NCI-H524 (cell line): ENCODE measurements around the gene GSTP1.
"Not testable (repeated sequence)": the region's sequence is repeated elsewhere in the genome, so short reads cannot be mapped to it uniquely, and the experiment has no call there.

Source experiments
- DNase-seq, 2 experiments: peaks; one replicate each; lab custom pipeline; 2025; lab: John Stamatoyannopoulos, UW

GSTP1 gene

DNA sequence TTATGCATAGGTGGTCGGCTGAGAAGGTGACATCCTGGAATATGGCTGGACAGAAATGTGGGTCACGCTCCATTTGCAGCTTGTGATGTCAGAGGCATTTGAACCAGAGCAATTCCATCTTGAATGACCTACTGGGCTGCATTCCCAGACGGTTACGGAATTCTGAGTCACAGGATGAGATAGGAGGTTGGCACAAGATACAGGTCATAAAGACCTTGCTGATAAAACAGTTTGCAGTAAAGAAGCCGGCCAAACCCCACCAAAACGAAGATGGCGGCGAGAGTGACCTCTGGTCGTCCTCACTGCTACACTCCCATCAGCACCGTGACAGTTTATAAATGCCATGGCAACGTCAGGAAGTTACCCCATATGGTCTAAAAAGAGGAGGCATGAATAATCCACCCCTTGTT lies 19.9 kb upstream of the GSTP1 start:
- DNase-seq = not testable (repeated sequence)

DNA sequence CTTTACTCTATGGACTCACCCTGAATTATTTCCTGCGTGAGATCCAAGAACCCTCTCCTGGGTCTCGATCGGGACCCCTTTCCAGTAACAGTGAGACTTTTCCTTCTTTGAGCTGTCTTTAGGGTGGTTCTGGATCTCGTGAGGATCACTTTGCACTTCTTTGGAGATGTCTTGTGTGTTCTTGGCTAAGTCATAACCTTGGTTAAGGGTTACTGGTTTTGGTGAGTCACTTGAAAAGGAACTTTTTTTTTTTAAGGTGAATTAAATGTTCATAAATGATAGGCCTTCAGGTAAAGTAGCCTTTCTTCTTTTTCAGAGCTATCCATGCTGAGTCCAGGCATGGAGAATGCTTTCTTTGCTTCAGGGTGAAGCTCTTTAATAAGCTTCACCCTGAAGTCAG lies 19.4 kb upstream of the GSTP1 start:
- no peak for DNase-seq

DNA sequence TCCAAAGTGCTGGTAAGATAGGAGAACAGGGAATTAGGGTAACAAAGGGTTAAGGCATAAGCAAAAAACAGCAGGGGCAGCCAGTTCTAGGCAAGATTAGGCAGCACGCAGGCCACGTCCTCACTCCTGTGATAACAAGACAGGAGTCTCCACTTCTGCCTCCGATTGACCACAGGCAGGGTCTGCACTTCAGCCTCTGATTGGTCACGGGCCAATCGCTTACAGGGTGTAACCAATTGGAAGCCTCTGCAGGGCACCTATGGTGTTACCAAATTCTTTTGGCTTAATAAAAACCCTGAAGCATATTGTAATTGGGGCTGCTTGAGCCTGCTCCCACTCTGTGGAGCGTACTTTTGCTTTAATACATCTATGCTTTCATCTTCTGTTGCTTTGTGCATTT lies 12.2 kb upstream of the GSTP1 start:
- no peak for DNase-seq

DNA sequence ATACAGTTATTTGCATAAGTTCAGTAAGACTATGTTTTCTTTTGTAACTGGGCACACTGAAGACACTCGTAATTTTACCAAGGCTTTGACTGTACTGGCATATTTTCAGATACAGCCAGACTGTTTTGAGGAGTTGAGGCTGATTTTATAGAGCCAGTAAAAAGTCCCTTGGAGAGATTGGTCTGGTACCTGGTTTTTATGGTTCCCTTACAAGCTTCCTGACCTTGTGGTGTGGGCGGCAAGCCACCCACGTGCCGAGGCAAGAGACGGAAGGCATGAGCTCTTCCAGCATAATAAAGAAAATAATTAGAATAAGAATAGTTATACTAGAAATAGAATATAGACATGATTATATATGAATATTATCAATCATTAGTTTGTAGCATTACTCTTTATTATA lies 11.3 kb upstream of the GSTP1 start:
- DNase-seq = no peak

DNA sequence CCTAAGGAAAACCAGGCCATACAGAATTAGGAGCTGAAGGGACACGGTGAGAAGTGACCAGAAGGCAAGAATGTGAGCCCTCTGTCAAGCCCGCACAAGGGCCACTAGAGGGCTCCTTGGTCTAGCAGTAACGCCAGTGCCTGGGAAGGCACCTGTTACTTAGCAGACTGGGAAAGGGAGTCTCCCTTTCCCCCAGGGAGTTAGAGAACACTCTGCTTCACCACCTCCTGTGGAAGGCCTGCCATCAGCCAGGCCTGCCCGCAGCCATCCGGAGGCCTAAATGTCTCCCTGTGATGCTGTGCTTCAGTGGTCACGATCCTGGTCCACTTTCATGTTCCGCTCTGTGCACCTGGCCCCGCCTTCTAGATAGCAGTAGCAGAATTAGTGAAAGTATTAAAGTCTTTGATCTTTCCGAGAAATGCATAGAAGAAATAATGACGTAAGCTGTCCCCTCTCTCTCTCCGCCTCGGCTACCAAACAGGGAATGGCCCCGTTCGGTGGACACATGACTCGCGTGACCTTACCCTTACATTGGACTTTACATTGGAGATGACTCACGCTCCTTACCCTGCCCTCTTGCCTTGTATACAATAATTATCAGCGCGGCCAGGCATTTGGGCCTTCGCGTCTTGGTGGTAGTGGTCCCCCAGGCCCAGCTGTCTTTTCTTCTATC lies 10.7 kb upstream of the GSTP1 start:
- peak; percentile 45 to 81 for DNase-seq

DNA sequence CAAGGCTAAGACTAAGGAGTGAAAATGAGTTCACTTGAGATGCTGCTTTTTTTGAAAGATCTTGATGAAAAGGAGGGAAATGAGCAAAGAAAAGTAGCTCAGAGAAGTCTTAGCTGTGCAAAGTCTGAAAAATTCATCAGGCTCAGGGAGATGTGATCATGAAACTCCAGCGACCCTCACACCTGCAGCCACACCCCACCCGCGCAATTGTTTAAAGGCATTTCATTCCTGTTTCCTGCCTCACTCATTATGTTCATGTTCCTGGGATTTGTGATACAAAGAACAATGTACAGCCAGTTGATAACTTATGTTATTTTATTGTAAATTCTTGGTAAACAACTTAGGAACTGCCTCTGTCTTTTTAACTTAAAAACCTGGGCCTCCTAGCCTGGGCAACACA lies 8.7 kb upstream of the GSTP1 start:
- no peak for DNase-seq

DNA sequence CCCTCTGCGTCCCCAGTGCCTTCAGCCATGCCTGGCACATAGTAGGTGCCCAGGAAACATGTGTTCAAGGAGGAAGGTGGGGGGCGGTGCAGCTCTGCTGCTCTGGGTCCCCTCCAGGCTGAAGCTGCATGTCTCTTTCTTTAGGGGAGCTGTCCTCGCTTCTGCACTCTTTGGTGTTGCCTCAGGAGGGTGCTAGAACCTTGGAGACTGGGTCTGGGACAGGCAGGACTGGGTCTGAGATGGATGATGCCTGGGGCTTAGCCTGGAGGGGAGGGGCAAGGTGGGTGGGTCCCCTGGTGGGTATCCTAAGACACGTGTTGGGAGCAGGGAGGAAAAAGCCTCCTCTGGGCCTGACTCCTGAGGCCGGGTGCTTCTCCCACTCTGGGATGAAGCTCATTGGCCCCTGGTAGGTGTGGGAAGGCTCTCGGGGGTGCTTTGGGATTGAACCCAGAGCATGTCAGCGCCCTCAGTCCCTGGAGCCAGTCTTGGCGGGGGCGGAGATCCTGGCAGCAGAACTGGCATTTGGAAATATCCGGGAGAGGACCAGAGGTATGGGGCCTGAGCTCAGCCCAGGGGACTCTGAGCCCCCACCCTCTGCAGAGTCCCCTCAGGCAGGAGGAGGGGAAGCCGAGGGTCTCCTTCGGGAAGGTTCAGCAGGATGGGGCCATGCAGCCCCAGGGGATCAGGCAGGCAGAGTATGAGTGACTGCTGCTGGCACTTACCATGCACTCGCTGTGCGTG lies 6.7 kb upstream of the GSTP1 start:
- DNase-seq = peak in 1 of 2 experiments; percentile 2

DNA sequence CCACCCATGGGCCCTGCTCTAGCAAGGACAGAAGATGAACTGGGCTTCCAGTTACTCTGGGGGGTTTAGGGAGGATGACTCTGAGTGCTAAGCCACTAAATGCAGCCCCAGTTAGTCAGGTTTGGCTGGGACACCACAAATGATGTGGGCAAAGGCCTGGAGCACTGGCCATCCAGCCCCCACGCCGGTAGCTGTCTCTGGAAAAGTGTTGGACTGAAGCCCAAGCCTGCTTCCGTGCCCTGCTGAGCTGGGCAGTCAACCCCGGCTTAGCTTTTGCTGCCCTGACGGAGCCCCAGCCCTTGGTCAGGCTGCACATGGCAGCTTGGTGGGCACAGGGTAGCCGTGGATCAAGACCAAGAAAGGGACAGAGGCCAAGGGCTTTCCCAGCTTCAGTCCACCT lies 5.7 kb upstream of the GSTP1 start:
- no peak for DNase-seq

DNA sequence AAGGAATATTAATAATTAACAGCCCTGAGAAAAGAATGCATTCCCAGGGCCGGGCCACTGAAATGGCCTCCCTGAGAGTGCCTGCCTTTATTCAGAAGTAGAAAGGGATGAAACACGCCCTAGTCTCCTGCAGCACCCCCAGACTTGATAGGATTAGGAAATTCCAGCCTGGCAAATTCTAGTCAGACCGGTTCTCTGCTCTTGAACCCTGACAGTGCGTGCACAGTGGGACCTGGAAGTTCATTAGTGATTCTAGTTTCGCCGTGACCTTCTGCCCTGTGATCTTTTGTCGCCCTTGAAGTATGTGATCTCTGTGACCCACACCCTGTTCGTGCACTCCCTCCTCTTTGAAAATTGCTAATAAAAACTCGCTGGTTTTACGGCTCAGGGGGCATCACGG lies 2.1 kb upstream of the GSTP1 start:
- no peak for DNase-seq

DNA sequence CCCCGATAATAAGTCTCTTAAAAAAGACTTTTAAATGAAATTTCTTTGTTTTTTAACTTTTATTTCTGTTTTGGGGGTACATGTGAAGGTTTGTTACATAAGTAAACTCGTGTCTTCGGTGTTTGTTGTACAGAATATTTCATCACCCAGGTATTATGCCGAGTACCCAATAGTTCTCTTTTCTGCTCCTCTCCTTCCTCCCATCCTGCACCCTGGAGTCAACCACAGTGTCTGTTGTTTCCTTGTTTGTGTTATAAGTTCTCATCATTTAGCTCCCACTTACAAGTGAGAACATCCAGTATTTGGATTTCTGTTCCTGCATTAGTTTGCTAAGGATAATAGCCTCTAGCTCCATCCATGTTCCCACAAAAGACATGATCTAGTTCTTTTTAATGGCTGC lies 1.6 kb upstream of the GSTP1 start:
- DNase-seq = no peak

DNA sequence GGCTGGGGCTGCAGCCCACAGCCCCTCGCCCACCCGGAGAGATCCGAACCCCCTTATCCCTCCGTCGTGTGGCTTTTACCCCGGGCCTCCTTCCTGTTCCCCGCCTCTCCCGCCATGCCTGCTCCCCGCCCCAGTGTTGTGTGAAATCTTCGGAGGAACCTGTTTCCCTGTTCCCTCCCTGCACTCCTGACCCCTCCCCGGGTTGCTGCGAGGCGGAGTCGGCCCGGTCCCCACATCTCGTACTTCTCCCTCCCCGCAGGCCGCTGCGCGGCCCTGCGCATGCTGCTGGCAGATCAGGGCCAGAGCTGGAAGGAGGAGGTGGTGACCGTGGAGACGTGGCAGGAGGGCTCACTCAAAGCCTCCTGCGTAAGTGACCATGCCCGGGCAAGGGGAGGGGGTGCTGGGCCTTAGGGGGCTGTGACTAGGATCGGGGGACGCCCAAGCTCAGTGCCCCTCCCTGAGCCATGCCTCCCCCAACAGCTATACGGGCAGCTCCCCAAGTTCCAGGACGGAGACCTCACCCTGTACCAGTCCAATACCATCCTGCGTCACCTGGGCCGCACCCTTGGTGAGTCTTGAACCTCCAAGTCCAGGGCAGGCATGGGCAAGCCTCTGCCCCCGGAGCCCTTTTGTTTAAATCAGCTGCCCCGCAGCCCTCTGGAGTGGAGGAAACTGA lies 731 bp downstream of the GSTP1 start:
- no peak for DNase-seq

DNA sequence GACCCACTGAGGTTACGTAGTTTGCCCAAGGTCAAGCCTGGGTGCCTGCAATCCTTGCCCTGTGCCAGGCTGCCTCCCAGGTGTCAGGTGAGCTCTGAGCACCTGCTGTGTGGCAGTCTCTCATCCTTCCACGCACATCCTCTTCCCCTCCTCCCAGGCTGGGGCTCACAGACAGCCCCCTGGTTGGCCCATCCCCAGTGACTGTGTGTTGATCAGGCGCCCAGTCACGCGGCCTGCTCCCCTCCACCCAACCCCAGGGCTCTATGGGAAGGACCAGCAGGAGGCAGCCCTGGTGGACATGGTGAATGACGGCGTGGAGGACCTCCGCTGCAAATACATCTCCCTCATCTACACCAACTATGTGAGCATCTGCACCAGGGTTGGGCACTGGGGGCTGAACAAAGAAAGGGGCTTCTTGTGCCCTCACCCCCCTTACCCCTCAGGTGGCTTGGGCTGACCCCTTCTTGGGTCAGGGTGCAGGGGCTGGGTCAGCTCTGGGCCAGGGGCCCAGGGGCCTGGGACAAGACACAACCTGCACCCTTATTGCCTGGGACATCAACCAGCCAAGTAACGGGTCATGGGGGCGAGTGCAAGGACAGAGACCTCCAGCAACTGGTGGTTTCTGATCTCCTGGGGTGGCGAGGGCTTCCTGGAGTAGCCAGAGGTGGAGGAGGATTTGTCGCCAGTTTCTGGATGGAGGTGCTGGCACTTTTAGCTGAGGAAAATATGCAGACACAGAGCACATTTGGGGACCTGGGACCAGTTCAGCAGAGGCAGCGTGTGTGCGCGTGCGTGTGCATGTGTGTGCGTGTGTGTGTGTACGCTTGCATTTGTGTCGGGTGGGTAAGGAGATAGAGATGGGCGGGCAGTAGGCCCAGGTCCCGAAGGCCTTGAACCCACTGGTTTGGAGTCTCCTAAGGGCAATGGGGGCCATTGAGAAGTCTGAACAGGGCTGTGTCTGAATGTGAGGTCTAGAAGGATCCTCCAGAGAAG lies 1.6 kb downstream of the GSTP1 start:
- no peak for DNase-seq

DNA sequence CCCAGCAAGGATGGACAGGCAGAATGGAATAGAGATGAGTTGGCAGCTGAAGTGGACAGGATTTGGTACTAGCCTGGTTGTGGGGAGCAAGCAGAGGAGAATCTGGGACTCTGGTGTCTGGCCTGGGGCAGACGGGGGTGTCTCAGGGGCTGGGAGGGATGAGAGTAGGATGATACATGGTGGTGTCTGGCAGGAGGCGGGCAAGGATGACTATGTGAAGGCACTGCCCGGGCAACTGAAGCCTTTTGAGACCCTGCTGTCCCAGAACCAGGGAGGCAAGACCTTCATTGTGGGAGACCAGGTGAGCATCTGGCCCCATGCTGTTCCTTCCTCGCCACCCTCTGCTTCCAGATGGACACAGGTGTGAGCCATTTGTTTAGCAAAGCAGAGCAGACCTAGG lies 2.3 kb downstream of the GSTP1 start:
- DNase-seq = no peak

DNA sequence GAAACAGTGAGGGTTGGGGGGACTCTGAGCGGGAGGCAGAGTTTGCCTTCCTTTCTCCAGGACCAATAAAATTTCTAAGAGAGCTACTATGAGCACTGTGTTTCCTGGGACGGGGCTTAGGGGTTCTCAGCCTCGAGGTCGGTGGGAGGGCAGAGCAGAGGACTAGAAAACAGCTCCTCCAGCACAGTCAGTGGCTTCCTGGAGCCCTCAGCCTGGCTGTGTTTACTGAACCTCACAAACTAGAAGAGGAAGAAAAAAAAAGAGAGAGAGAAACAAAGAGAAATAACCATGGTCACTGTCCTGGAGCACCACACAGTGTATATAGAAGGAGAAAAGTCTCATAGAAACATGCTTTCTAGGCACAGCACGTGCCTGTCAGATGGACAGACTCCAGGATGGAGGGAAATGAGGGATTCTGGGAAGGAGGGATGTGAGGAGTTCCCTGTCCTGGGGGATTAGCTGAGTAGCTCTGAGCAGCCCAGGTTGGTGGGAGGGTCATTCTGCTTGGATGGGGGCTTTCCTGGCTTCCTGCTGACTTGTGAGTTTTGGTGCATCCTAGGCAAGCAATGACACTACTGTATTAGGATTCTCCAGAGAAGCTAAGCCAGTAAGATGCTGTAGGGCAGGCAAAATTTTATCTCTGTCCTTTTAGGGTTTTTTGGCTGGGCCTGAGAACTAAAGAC lies 3.1 kb downstream of the GSTP1 start:
- no peak for DNase-seq

DNA sequence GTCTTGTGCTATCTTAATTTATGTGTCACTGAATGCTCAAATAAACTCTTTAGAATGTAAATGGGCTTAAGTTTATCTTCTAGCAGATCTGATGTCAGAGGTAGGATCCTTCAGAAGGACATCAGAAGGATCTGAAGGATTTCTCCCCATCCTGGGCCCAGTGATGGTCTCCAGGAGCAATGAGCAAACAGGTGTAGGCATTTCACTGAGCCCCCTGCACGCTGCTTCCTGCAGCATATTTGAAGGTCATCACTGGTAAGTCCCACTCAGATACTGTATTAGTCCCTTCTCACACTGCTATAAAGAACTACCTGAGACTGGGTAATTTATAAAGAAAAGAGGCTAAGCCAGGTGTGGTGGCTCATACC lies 4.5 kb downstream of the GSTP1 start:
- no peak for DNase-seq

DNA sequence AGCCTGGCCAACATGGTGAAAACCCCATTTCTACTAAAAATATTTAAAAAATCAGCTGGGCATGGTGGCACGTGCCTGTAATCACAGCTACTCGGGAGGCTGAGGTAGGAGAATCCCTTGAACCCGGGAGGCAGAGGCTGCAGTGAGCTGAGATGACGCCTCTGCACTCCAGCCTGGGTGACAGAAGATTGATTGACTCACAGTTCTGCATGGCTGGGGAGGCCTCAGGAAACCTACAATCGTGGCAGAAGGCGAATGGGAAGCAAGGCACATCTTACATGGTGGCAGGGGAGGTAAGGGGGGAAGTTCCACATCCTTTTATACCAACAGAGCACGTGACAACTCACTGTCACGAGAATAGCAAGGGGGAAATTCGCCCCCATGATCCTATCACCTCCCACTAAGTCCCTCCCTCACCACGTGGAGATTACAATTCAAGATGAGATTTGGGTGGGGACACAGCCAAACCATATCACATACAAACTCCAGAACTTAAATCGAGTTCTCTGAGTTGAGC lies 5.3 kb downstream of the GSTP1 start:
- DNase-seq = not testable (repeated sequence)

DNA sequence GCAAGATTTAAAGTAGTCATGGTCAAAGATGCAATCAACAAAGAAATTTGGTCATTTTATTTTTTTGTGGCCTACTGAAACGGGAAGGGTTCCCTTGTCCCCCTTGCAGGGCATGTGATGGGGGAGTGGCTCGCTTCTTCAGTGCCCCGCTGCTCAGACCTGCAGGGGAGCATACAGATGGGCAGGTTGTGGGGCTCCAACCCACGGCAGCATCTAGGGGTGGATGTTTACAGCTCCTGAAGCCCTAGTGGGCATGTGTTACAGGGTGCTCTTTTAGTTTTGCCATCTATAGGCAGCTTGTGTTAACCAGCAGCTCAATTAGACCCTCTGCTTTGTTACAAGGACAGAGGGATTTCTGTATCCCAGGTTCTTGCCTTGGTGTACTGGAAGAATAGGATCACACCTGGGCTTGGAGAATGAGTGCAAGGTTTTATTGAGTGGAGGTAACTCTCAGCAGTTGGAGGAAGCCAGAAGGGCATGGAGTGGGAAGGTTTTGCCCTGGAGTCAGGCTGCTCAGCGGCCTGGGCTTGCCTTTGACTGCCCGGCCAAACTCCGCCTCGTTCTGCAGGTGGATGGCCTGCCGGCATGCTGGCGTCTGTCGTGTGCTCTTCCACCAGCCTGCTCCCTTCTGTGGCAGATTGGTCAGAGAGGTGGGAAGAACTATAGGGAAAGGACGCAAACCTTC lies 9.4 kb downstream of the GSTP1 start:
- no peak for DNase-seq

DNA sequence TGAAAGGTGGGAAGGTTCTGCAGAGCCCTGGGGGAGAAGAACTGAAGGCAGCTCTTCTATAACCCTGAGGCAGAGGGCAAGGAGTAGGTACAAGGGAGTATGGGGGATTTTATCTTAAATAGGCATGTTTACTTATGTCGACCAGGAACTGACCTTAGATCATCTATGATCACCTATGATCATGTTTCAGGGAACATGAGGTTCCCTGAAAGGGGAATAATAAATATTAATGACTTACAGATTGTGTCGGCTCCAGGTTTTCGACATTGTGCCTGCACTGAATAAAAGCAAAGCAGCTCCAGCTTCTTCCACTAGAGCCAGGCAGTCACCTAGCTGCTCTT lies 9.9 kb downstream of the GSTP1 start:
- no peak for DNase-seq

DNA sequence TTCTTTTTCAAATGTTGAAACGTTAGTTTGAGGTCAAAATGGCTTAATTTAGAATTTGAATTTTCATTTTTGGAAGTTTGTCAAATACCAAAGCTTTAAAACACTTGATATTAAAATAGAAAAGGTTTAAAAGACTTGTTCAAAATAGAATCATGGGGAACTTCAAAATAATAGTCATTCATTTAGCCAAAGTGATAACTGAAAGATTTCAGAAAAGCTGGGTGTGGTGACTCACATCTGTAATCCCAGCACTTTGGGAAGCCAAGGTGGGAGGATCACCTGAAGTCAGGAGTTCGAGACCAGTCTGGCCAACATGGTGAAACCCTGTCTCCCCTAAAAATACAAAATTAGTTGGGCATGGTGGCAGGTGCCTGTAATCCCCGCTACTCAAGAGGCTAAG lies 10.9 kb downstream of the GSTP1 start:
- no peak for DNase-seq

DNA sequence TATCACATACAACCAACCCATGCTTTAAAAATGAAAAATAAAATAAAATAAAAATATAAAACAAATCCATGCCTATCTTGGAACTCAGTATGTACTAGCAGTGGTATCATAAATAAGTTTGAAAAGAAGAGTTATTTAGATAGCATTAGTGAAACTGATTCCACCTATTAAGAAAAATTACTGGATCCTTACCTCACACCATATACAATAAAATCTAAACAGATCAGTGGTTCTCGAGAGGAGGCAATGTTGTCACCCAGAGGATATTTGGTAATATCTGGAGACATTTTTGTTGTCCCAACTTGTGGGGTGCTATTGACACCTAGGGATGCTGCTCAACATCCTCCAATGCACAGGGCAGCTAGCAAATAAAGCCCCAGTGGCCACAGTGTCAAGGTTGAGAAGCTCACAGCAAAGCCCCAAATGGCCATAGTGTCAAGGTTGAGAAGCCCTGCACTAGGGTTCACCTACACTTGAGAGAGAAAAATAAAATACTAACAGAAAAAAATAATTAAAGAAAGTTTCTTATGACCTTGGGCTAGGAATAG lies 13.2 kb downstream of the GSTP1 start:
- DNase-seq = no peak

DNA sequence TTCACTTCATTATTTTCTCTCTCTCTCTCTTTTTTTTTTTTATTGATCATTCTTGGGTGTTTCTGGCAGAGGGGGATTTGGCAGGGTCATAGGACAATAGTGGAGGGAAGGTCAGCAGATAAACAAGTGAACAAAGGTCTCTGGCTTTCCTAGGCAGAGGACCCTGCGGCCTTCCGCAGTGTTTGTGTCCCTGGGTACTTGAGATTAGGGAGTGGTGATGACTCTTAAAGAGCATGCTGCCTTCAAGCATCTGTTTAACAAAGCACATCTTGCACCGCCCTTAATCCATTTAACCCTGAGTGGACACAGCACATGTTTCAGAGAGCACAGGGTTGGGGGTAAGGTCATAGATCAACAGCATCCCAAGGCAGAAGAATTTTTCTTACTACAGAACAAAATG lies 13.8 kb downstream of the GSTP1 start:
- DNase-seq = not testable (repeated sequence)
